Neural cell (in vitro differentiated cells): Measurements from ENCODE around the gene TOX2.

Experiments
- EP300 ChIP-seq: fragments of 450-650 bp; conservative IDR thresholded peaks from 2 replicates; pipeline ENCODE4 v1.6.1; 2014; ENCODE audit warnings: antibody characterized with exemption, mild to moderate bottlenecking, moderate library complexity; ENCODE audit not compliant: poor library complexity, severe bottlenecking
- EZH2 ChIP-seq: fragments of 200-600, 300-800 bp; shearing (Covaris generic), sonication (generic); IDR thresholded peaks from 2 replicates; pipeline ENCODE4 v1.6.1; 2014; ENCODE audit warnings: antibody characterized with exemption, low read length, borderline replicate concordance, mild to moderate bottlenecking; ENCODE audit not compliant: insufficient read depth, poor library complexity, severe bottlenecking
- POLR2AphosphoS5 ChIP-seq: IDR thresholded peaks from 2 replicates; pipeline ENCODE4 v1.6.1; 2012
- RAD21 ChIP-seq: fragments of 450-650 bp; conservative IDR thresholded peaks from 2 replicates; pipeline ENCODE4 v1.6.1; 2014; ENCODE audit warnings: antibody characterized with exemption, mild to moderate bottlenecking, moderate library complexity
- SMC3 ChIP-seq: fragments of 450-650 bp; conservative IDR thresholded peaks from 2 replicates; pipeline ENCODE4 v1.6.1; 2014; ENCODE audit warnings: antibody characterized with exemption, mild to moderate bottlenecking, moderate library complexity; ENCODE audit not compliant: poor library complexity
- TAF1 ChIP-seq: IDR thresholded peaks from 2 replicates; pipeline ENCODE4 v1.6.1; 2012; ENCODE audit warnings: low read depth
- TF ChIP-seq, protein P1 (sequence below): fragments of 450-650 bp; IDR thresholded peaks from 2 replicates; pipeline ENCODE4 v1.5.1; 2014; ENCODE audit warnings: antibody characterized with exemption, mild to moderate bottlenecking, moderate library complexity; ENCODE audit not compliant: poor library complexity, severe bottlenecking
- TF ChIP-seq, protein P2 (sequence below): IDR thresholded peaks from 2 replicates; pipeline ENCODE4 v1.6.1; 2012; ENCODE audit warnings: borderline replicate concordance

DNA sequence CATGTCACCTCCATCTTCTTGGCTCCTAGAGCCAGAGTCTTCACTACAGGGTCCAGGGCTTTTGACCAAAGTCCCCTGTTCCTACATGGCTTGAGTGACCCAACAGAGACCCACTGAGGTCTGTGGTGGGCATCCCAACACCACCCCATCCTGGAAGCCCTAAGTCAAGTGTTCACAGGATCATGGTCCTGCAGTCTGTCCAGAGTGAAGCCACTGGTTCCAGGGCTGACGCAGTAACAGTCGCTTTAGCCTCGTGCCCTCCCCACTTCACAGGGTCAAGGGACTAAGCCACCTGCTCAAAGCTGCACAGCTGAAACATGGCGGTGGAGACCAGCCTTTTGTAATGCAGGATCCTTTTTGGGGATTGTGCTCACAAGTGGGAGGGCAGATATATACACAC lies 138.4 kb downstream of the TOX2 start:
- TF ChIP-seq, protein P1, sequence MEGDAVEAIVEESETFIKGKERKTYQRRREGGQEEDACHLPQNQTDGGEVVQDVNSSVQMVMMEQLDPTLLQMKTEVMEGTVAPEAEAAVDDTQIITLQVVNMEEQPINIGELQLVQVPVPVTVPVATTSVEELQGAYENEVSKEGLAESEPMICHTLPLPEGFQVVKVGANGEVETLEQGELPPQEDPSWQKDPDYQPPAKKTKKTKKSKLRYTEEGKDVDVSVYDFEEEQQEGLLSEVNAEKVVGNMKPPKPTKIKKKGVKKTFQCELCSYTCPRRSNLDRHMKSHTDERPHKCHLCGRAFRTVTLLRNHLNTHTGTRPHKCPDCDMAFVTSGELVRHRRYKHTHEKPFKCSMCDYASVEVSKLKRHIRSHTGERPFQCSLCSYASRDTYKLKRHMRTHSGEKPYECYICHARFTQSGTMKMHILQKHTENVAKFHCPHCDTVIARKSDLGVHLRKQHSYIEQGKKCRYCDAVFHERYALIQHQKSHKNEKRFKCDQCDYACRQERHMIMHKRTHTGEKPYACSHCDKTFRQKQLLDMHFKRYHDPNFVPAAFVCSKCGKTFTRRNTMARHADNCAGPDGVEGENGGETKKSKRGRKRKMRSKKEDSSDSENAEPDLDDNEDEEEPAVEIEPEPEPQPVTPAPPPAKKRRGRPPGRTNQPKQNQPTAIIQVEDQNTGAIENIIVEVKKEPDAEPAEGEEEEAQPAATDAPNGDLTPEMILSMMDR: no peak
- TF ChIP-seq SMC3 (no peak), POLR2AphosphoS5 (no peak), EP300 (no peak), EZH2 (no peak), TAF1 (no peak), RAD21 (no peak)
- TF ChIP-seq, protein P2, sequence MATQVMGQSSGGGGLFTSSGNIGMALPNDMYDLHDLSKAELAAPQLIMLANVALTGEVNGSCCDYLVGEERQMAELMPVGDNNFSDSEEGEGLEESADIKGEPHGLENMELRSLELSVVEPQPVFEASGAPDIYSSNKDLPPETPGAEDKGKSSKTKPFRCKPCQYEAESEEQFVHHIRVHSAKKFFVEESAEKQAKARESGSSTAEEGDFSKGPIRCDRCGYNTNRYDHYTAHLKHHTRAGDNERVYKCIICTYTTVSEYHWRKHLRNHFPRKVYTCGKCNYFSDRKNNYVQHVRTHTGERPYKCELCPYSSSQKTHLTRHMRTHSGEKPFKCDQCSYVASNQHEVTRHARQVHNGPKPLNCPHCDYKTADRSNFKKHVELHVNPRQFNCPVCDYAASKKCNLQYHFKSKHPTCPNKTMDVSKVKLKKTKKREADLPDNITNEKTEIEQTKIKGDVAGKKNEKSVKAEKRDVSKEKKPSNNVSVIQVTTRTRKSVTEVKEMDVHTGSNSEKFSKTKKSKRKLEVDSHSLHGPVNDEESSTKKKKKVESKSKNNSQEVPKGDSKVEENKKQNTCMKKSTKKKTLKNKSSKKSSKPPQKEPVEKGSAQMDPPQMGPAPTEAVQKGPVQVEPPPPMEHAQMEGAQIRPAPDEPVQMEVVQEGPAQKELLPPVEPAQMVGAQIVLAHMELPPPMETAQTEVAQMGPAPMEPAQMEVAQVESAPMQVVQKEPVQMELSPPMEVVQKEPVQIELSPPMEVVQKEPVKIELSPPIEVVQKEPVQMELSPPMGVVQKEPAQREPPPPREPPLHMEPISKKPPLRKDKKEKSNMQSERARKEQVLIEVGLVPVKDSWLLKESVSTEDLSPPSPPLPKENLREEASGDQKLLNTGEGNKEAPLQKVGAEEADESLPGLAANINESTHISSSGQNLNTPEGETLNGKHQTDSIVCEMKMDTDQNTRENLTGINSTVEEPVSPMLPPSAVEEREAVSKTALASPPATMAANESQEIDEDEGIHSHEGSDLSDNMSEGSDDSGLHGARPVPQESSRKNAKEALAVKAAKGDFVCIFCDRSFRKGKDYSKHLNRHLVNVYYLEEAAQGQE: no peak
